Stimulated activated CD4-positive, alpha-beta T cell treated with anti-CD3 and anti-CD28 coated beads, Interleukin-1b, Interleukin-23, amount 100 ng/mL, for 24 hours (primary cell): ENCODE data around the gene MRTFA.

Experiments
- DNase-seq, 4 experiments: peaks; one replicate each; pipeline ENCODE4 v3.0.0-alpha.2; 2020; ENCODE audit warnings: low read depth in 4 of 4, low spot score in 1 of 4

The MRTFA gene

GRCh38 chr22:40366068-40366467 is 270.5 kb downstream of the MRTFA start:
- DNase-seq, result no peak

GRCh38 chr22:40364431-40364830 is 272.1 kb downstream of the MRTFA start:
- no peak for DNase-seq

DNA sequence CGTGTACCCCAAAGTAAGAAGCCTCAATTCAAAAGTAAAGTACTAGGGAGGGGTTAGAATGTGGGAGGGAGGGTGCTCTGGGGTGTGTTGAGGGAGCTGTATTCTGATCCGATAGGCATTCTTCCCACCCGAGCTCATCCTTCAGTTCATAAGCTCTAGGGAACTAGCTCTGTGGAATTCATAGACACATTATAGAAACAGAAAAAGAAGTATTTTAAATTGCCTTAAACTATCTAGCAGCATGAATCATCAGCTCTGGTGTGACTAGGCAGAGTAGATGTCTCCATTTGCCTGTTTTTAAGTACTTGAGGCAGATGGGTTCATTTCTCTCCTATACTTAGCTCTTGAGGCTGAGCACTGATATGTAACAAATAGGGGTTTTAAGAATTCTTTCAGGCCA is 273.5 kb downstream of the MRTFA start:
- no peak for DNase-seq

GRCh38 chr22:40361100-40361499 is 275.4 kb downstream of the MRTFA start:
- DNase-seq, result no peak
